Activated CD8-positive, alpha-beta memory T cell treated with anti-CD3 and anti-CD28 coated beads, Interleukin-2, amount 50 U/mL, for 1 hour (primary cell): ENCODE results near the gene LRRFIP1.
"Not testable (repeated sequence)": the region's sequence is repeated elsewhere in the genome, so short reads cannot be mapped to it uniquely, and the experiment has no call there.

ENCODE experiments used
- DNase-seq: peaks from one replicate; pipeline ENCODE4 v3.0.0-alpha.2; 2020; ENCODE audit errors: extremely low read depth

LRRFIP1 gene

DNA sequence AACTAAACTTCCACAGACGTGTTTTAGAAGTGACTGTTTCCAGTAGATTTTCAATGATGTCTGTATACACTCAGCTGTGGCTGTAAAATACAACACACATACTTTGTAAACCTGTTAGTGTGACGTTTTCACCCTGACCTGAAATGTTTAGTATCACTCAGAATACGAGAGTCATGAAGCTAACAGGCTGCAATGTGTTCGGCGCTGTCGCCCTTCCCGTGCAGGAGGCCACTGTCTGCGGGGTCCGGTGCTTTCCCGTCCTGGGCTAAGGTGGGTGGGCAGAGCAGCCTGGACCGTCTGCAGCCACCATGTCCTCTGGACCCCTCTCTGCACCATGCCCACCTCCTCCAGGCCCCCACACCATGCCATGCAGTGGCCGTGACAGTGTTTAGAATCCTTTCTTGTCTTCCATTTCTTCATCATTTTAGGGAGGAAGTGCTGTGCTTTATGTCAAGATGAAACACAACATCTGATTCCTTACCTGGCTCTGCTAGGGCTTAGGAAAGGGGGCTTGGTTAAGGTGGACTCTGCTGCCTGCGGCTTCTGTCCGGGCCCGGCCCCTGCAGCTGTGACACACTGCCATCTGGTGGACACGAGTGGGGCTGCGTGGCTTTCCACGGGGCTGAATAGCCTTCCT is 117.3 kb downstream of the LRRFIP1 start:
- DNase-seq, result peak; percentile 28

DNA sequence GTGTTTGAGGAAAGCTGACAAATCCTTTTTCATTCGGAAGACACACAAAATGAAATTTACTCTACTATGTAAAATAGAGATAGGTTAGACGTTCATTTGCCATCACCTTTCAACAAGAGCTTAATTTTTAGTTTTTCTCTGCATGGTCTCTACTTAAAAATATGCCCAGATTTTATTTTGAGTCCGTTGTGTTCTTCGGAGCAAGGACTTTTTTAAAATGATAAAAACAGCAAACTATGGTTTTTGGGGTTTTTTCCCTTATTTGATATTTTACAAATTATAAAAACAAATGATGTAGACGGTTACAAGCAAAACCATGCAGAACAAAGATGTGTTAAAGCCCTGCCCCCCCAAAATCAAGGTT is 117.8 kb downstream of the LRRFIP1 start:
- DNase-seq, result no peak

DNA sequence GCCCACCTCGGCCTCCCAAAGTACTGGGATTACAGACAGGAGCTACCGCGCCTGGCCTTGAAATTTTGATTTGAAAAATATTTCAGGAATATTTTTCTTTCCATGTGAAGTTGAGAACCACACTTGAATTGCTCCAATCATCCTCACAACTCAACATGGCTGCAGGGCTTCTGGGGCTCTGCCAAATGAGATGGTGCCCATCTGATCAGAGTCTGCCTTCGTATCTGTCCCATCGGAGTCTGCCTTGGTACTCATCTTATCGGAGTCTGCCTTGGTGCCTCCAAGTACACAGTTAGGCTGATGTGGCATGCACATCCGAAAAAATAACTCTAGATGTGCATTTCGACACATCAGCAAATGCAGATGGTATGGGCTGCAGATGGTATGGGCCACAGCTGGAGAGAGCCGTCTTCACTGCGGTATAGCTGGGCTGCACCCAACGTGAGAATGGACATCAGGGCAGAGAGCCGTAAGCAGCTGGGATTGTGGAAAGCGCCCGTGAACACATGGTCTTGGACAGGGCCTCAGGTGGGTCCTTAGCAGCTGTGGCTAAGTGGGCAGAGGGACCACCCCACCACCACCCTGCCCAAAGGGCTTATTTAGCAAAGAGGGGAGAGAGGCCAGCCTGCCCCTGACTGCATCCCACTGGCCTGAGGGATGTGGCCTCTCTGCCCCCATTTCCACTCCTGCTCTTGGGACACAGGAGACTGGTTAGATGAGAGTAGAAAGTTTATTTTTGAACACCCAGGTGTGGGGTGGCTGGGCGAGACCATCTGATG is 119.1 kb downstream of the LRRFIP1 start:
- no peak for DNase-seq

DNA sequence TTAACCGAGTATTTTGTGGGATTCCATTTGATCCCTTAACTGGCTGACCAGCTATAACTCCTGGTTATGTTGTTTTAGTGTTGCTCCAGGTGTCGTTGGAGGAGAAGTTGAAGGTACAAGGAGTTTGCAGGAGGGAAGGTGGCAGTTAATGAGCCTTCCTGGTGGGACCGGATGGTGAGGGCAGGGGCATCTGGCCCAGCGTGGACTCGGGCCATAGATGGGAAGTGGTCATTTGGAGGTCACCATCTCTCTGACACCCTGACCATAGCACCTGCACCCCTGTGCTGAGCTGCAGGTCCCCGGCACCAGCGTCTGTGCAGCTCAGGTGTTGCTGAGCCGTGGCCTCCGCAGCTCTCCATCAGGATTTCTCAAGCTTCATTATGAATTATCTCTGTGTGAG is 119.8 kb downstream of the LRRFIP1 start:
- no peak for DNase-seq

DNA sequence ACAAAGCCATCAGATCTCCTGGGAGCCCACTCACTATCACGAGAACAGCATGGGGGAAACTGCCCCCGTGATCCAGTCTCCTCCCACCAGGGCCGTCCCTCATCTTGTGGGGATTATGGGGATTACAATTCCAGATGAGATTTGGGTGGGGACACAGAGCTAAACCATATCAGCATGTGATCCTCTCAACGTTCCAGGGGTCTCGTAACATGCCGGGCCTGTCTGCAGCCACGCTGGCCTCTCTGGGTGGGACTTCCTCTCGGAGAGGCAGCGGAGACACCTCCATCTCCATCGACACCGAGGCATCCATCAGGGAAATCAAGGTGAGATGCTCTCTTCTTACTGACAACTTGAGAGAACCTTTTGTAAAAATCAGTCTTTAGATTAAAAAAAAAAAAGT is 121.6 kb downstream of the LRRFIP1 start:
- no peak for DNase-seq

DNA sequence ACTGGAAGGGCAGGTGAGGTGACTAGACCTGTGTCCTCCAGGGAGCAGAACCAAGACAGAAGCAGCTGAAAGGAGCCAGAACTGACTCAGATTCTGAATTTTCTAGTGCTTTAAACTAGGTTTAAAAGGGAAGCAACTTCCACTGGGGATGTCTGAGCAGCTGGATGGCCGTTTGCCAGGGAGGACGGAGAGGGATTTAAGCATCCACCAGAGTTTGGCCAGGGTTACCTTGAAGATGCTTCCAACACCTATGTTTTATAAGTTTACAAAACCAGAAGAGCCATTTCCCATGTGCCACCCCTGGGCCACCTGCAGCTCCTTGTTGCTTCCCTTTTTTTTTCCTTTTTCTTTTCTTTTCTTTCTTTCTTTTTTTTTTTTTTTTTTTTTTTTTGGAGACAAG is 122.6 kb downstream of the LRRFIP1 start:
- DNase-seq, result no peak

DNA sequence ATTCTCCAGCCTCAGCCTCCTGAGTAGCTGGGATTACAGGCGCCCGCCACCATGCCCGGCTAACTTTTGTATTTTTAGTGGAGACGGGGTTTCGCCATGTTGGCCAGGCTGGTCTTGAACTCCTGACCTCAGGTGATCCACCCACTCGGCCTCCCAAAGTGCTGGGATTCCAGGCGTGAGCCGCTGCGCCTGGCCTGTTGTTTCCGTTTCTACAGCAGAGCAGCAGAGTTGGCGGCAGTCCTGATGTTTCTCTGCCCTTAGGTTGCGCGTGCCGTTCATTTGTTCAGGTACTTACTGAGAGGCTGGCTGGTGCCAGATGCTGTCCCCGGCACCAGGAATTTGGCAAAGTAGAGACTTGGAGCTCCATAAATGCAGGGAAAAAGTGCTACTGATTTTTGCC is 123.1 kb downstream of the LRRFIP1 start:
- DNase-seq, result not testable (repeated sequence)

DNA sequence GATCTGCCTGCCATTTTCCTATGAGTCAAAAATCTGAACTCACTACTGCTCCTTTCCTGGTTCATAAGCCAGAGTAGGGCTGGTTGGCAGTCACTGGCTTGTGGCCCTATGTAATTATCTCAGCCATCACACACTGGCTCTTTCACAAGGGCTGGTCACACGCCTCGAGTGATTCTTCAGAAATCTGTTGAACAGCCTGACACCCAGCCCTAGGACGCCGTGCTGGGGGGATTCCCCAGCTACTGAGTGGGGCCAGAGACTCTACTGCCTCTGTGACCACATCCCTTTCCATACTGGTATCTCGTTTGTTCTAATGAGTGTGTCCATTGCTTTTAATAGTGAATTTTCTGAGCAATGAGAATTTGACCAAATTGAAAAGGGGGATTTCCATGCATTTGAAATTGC is 125.4 kb downstream of the LRRFIP1 start:
- DNase-seq, result no peak

DNA sequence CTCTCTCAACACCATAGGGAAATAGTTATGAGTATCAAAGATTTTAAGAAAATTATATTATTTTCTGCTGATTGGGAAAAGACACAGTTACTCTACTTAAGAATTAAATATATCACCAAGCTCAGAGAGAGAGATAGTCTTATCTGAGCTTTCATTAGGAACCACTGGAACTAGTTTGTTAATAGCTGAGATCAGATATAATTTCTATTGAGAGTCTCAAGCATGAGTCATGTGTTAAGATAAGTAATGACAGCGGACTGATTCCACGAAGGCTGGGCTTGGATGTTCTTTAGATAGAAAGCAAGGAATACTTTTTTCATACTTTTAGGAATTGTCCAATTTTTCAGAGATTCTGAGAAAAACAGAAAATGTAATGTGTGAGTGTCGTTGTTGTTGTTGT is 126.8 kb downstream of the LRRFIP1 start:
- no peak for DNase-seq

DNA sequence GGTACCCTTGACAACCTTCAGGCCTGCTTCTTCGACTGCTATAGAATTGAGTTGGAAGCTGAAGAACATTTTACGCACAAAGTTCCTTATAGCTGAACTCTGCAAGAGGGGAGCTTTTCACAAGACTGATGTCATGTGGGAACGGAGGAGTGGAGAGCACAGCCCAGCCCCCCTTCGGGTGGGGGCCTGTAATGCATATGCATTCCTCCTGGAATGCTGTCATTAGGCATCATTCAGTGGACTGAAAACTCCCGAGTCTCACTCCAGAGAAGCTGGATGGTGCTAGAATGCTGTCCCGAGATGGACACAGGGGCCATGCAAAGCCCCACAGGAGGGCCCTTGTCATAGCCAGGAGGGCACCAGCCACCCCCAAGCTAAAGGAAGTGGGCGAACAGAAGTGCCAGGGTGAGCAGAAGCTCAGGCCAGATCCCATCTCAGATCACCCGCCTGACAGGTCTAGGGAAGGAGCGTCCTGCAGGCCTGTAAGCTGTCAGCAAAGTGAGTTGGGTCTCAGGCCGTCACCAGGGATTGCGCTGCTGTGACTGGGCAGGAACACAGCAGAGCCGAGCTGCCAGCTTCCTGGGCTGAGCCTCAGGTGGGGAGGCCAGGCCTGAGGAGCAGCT is 127.3 kb downstream of the LRRFIP1 start:
- DNase-seq, result no peak

DNA sequence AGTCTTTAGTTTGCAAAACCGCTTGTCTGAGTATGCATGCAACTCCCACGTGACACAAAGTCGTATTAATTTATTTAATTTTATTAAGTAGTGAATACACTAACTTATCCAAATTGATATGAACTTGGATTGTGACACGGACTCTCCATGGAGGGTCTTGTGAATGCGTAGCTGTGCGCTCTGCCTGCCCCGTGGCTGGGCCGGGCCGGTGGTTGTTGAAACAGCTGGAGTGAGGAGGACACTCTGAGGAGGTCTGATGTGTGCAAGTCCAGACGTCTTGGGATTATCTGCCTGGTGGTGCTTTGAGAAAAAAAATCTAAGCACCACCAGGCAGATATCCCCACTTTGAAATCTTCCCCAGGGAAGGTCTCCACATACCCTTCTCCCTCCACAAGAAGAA is 130.2 kb downstream of the LRRFIP1 start:
- no peak for DNase-seq

DNA sequence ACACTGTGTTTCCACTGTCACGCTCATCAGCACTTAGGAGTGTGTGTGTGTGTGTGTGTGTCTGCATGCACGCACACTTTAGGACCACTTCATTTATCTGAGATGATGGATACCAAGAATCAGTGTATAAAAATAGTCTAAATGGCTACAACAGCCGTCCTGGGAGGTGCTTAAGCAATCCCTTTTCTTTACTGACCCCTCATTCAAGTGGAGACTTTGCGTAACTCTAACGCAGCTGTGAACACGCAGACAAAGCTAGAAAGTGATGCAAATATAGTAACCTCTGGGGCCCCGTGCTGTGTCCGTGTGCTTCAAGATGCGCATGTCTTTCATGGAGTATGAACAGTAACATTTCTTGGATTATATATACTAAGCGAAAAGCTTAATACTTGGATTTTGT is 130.8 kb downstream of the LRRFIP1 start:
- no peak for DNase-seq

DNA sequence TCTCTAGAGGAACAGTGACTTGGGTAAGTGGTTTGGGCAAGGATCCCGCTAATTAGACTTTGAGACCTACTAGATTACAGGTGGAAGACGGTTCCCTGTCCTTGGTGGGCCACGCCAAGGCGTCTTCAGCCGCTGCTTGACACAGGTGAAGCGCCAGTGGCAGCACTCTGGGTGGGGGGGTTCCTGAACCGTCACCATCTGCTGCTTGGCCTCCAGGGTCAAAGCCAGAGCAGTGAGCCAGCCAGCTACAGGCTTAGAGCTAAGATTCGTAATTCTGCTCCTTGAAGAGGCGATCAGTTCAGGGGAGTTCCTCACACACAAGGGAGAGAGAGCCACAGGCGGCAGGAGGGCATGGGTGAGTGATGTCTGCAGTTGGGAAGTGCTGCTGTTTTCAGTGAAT is 131.8 kb downstream of the LRRFIP1 start:
- DNase-seq, result no peak

DNA sequence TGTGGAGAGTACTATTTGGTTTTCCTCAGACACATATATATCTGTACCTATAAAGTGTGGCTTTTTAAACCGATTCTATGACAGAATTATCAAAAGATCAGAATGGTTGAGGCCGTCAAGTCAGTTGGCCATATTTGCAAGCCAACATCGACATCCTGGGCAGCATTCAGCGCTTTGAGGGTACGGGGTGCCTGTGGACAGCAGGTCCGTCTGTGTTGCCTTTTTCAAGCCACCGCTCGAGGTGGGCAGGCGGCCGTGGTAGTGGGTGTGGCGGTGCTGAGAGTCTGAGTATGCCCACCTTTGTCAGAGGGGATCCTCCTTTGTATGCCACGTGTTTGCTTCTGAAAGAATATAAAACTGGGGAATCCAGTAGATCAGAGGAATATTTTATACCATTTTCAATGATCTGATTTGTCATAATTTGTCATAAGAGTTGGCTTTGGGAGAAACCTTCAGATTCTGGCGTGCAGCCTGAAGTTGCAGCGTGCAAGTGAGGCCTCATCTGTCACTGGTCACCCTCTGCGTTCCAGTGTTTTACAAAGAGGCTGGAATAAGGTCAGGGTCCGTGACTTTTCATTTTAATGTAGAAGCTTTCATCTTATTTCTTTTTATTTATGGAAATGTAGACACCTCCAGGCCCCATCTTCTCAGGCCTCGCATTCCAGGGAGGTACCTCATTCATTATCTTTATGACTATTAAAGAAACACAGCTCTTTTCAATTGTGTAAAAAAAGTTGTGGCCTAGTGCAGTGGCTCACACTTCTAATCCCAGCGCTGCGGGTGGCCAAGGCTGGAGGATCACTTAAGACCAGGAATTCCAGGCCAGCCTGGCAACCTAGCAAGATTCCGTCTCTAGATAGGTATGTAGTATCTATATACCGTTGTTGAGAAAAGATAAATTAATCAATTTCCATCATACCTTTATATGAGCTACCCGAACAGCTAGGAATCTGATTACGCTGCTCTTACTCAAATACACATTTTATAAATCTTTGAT is 133.4 kb downstream of the LRRFIP1 start:
- DNase-seq, result no peak

DNA sequence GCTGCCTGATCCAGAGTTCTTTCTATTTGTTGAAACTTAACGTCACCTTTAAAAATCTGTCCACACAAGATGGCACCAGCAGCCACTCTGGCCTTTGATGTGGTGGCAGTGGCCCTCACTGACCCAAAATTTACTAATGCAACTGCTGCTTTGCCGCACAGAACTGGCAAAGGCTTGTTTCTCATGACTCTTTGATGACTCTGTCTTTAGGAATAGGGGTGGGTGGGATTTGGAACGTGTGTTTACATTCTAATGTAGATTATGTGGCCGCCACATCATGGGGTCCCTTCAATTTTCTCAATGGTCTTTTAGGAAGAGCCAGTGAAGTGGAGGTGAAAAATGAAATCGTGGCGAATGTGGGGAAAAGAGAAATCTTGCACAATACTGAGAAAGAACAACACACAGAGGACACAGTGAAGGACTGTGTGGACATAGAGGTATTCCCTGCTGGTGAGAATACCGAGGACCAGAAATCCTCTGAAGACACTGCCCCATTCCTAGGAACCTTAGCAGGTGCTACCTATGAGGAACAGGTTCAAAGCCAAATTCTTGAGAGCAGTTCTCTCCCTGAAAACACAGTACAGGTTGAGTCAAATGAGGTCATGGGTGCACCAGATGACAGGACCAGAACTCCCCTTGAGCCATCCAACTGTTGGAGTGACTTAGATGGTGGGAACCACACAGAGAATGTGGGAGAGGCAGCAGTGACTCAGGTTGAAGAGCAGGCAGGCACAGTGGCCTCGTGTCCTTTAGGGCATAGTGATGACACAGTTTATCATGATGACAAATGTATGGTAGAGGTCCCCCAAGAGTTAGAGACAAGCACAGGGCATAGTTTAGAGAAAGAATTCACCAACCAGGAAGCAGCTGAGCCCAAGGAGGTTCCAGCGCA is 135.2 kb downstream of the LRRFIP1 start:
- not testable (repeated sequence) for DNase-seq

DNA sequence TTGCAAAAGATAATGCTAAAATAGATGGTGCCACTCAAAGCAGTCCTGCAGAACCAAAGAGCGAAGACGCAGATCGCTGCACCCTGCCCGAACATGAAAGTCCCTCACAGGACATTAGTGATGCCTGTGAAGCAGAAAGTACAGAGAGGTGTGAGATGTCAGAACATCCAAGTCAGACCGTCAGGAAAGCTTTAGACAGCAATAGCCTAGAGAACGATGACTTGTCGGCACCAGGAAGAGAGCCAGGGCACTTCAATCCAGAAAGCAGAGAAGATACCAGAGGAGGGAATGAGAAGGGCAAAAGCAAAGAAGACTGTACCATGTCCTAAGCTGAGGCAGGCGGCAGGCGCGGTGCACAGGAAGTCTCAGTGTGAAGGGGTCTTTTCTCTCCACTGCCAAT is 136.4 kb downstream of the LRRFIP1 start:
- DNase-seq, result no peak

DNA sequence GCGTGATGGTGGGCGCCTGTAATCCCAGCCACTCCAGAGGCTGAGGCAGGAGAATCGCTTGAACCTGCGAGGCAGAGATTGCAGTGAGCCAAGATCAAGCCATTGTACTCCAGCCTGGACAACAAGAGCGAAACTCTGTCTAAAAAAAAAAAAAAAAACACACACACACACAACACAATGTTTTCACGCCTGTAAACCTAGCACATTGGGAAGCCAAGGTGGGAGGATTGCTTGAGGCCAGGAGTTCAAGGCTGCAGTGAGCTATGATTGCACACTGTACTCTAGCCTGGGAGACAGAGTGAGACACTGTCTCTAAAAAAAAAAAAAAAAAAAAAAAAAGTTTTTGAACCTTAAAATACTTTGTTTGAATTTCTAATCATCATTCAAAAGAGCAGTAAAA is 137.7 kb downstream of the LRRFIP1 start:
- DNase-seq, result not testable (repeated sequence)

DNA sequence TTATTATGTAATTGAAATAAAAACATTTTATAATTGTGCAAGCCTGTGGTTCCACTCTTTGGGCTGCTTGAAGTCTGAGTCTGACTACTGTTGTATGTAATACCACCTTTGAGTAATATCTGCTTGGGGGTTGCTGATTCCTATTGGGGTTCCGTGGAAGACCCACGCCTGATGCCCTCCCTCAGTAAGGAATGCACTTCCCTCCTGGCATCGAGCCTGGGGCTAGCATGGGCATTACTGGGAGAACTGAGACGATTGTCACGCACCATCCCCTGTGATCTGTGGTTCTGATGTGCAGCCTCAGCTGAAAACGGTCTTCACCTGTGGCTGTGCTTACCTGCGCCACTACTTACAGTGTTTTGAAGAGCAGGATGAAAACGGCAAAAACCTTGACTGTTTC is 138.5 kb downstream of the LRRFIP1 start:
- DNase-seq, result no peak

DNA sequence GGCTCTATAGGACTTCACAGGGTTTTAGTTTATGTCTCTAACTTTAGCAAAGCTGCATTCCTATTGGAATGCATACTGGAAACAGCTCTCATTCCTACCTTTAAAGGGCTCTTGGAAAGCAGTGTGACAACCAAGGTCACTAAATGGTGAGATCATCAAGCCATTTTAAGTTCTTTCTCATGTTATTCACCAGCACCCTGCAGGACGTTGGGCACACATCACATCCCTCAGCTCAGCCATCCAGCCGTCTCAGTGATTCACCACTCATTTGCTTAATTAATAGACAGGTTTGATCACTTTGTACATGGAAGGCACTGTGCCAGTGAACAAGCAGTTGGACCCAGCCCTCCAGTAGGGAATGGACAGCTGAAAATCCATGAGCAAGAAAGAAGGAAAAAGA is 139.0 kb downstream of the LRRFIP1 start:
- DNase-seq, result no peak

DNA sequence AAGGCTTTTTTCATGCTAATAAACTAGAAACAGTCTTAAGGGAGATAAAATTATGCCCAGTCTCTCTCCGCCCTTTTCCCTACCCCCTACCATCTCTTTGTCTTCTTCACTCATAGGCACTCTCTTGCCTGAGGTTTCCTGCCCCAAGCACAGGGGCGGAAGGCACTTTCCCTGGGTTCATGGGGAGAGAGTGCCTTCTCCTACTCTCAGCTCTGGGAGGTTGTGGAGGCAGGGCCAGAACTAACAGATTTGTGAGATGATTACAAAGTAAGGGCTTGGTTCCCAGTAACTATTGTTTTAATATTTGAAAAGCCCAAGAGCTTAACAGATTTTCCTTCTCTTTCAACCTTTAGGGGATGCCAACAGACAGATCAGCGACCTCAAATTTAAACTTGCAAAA is 145.1 kb downstream of the LRRFIP1 start:
- no peak for DNase-seq

DNA sequence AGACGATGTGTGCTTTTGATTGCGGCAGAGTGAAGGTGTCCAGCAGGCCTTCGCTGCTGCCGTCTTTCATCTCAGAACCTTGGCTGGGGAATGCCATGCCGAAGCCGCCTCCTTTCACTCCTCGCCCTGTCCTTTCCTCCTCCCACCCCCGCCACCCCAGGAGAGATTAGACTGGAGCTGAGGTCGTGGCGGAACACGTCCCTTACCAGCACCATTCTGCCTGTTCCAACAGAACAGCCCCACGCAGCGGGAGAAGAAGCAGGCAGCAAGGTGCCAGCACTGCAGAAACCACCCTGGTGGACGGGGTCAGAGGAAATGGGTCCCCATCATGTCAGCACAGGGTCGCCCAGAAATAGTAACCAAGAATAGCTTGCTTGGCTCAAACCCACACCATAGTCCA is 146.4 kb downstream of the LRRFIP1 start:
- DNase-seq, result no peak
